ENCODE results near the gene OR51B4. TPM values are rescaled to one million over a fixed set of nuclear protein-coding genes. Genes with fewer than 3 reads are reported as not detected.

OR51B4 gene
- polyA plus RNA-seq, 1 of the 3 experiments (the other 2 are of a cell fraction) = 0.07 TPM

GRCh38 chr11:5303626-5304025, 1.9 kb upstream of the OR51B4 start:
- Histone ChIP-seq H3K27ac (ENCODE audit: low read depth in 2 of 2, low read length in 1 of 2) (no peak overlapping the region), H3K9ac (no peak overlapping the region), H3K4me2 (no peak overlapping the region), H3K9me3 (no peaks in the 10 kb centered on the region), H3K79me2 (ENCODE audit: insufficient read depth) (no peaks in the 10 kb centered on the region), H3K4me3 (ENCODE audit: low read depth in 2 of 2, low read length in 1 of 2) (no peak overlapping the region), H3K9me2 (no peaks in the 10 kb centered on the region), H2AFZ (ENCODE audit: low read depth) (no peak overlapping the region), H3K36me3 (replicated peaks in 1 of 2; ENCODE audit: control insufficient read depth in 1 of 2, insufficient read depth in 2 of 2, low read length in 1 of 2) (no peaks in the 10 kb centered on the region), H4K20me1 (ENCODE audit: insufficient read depth) (no peaks in the 10 kb centered on the region), H3K27me3 (ENCODE audit: insufficient read depth) (no peaks in the 10 kb centered on the region; the same call in 1 of the 2 replicates), H3F3A (replicated peaks; ENCODE audit: insufficient read depth) (no peaks in the 10 kb centered on the region), H3K4me1 (ENCODE audit: control insufficient read depth in 1 of 2, insufficient read depth in 2 of 2, low read depth in 1 of 2, low read length in 1 of 2) (no peaks in the 10 kb centered on the region)
- CTCF ChIA-PET = no interaction called here
- TF ChIP-seq YY1 (IDR thresholded peaks at IDR 0.05; ENCODE audit: low read depth) = no peak
- TF ChIP-seq USF1 (IDR thresholded peaks at IDR 0.05; ENCODE audit: borderline replicate concordance, low read depth) = no peak
- no peak for TF ChIP-seq GATA2 (CRISPR knock-in tag; IDR thresholded peaks at IDR 0.05)
- no peak for TF ChIP-seq EP300 (IDR thresholded peaks at IDR 0.05; ENCODE audit: borderline replicate concordance in 1 of 2, low read depth in 1 of 2, low read length in 1 of 2)
- TF ChIP-seq RCOR1 (IDR thresholded peaks at IDR 0.05; ENCODE audit: low read length) = no peak
- TF ChIP-seq CTCF (IDR thresholded peaks at IDR 0.05) = no peak
- TF ChIP-seq MEF2A (IDR thresholded peaks at IDR 0.05; ENCODE audit: borderline replicate concordance, low read depth) = no peak
- WGBS (ENCODE audit: low lambda C conversion rate) = 11% methylated on average over 5 of the region's 5 CpGs
- POLR2A ChIA-PET = no interaction called here
- no peak for DNase-seq

GRCh38 chr11:5300251-5300650, 1.5 kb downstream of the OR51B4 start:
- H3K36me3 ChIP-seq (replicated peaks in 1 of 2; ENCODE audit: control insufficient read depth in 1 of 2, insufficient read depth in 2 of 2, low read length in 1 of 2) = no peaks in the 10 kb centered on the region
- no peaks in the 10 kb centered on the region for H3K79me2 ChIP-seq (ENCODE audit: insufficient read depth)
- H3K9me3 ChIP-seq = no peaks in the 10 kb centered on the region
- 1% methylated on average over 3 of the region's 3 CpGs for WGBS (ENCODE audit: low lambda C conversion rate)
- no peak for TF ChIP-seq RCOR1 (IDR thresholded peaks at IDR 0.05; ENCODE audit: low read length)
- TF ChIP-seq GATA2 (CRISPR knock-in tag; IDR thresholded peaks at IDR 0.05) = no peak
- no peak for TF ChIP-seq PBX3 (IDR thresholded peaks at IDR 0.05)
- TF ChIP-seq ELF1 (IDR thresholded peaks at IDR 0.05) = no peak
- TF ChIP-seq RXRA (IDR thresholded peaks at IDR 0.05; ENCODE audit: borderline replicate concordance, low read depth) = no peak
- H3K27ac ChIP-seq (ENCODE audit: low read depth in 2 of 2, low read length in 1 of 2) = no peak overlapping the region
- ChIA-PET POLR2A (no interaction called here), CTCF (no interaction called here)
- no peak overlapping the region for H3K9ac ChIP-seq
- H2AFZ ChIP-seq (ENCODE audit: low read depth) = no peak overlapping the region
- DNase-seq = no peak
- H3F3A ChIP-seq (replicated peaks; ENCODE audit: insufficient read depth) = no peaks in the 10 kb centered on the region
- peaks cover 6% of the 10 kb centered on the region; the same call in 1 of the 2 replicates for H3K27me3 ChIP-seq (ENCODE audit: insufficient read depth)
- H3K9me2 ChIP-seq = no peaks in the 10 kb centered on the region
- no peak overlapping the region for H3K4me2 ChIP-seq
- H3K4me3 ChIP-seq (ENCODE audit: low read depth in 2 of 2, low read length in 1 of 2) = no peak overlapping the region
- no peaks in the 10 kb centered on the region for H3K4me1 ChIP-seq (ENCODE audit: control insufficient read depth in 1 of 2, insufficient read depth in 2 of 2, low read depth in 1 of 2, low read length in 1 of 2)
- no peaks in the 10 kb centered on the region for H4K20me1 ChIP-seq (ENCODE audit: insufficient read depth)
